ENCODE data around the gene GSN.

GRCh38 chr9:121371495-121372061, 103.6 kb downstream of the GSN start:
- TF ChIP-seq CTCF (IDR thresholded peaks at IDR 0.05): no peak
- TF ChIP-seq GABPA (IDR thresholded peaks at IDR 0.05; ENCODE audit: low read depth): no peak
- no peak for TF ChIP-seq JUND (IDR thresholded peaks at IDR 0.05)
